Osteocyte (in vitro differentiated cells): ENCODE results near the gene EMILIN2. TPM values are rescaled to one million over a fixed set of nuclear protein-coding genes. Genes with fewer than 3 reads are reported as not detected.
A peak's percentile ranks its signal among the peaks of the same experiment; 100 is the strongest.
"Not testable (repeated sequence)": the region's sequence is repeated elsewhere in the genome, so short reads cannot be mapped to it uniquely, and the experiment has no call there.

Experiments used
- DNase-seq: peaks from one replicate; pipeline ENCODE4 v3.0.0; 2021; ENCODE audit warnings: mixed read lengths; ENCODE audit not compliant: unreplicated experiment; ENCODE audit errors: extremely low spot score
- H3K27ac Mint-ChIP-seq: one replicate; pipeline ENCODE4 v1.8.0; 2021; ENCODE audit warnings: mild to moderate bottlenecking, mixed read lengths; ENCODE audit not compliant: unreplicated experiment
- H3K27me3 Mint-ChIP-seq: one replicate; pipeline ENCODE4 v1.8.0; 2021; ENCODE audit warnings: mixed read lengths; ENCODE audit not compliant: unreplicated experiment
- H3K36me3 Mint-ChIP-seq: one replicate; pipeline ENCODE4 v1.8.0; 2021; ENCODE audit warnings: mixed read lengths; ENCODE audit not compliant: unreplicated experiment
- H3K4me1 Mint-ChIP-seq: one replicate; pipeline ENCODE4 v1.8.0; 2021; ENCODE audit warnings: mixed read lengths; ENCODE audit not compliant: unreplicated experiment
- H3K4me3 Mint-ChIP-seq: one replicate; pipeline ENCODE4 v1.8.0; 2021; ENCODE audit warnings: mild to moderate bottlenecking, moderate library complexity, mixed read lengths; ENCODE audit not compliant: unreplicated experiment
- H3K9me3 Mint-ChIP-seq: one replicate; pipeline ENCODE4 v1.8.0; 2021; ENCODE audit warnings: mixed read lengths; ENCODE audit not compliant: unreplicated experiment
- total RNA-seq: library from RNA; stranded (reverse); gene quantifications from 2 replicates; pipeline ENCODE4 v1.2.1, GENCODE V29; 2021
- TF ChIP-seq, protein P1 (sequence below): fragments of 200-600 bp; sonication (generic); IDR thresholded peaks from 2 replicates; pipeline ENCODE4 v1.5.0; 2021; ENCODE audit warnings: antibody characterized with exemption, mild to moderate bottlenecking, moderate library complexity

EMILIN2 gene
- total RNA-seq, 1 donor from 2014 or later, result 2.2 TPM

DNA sequence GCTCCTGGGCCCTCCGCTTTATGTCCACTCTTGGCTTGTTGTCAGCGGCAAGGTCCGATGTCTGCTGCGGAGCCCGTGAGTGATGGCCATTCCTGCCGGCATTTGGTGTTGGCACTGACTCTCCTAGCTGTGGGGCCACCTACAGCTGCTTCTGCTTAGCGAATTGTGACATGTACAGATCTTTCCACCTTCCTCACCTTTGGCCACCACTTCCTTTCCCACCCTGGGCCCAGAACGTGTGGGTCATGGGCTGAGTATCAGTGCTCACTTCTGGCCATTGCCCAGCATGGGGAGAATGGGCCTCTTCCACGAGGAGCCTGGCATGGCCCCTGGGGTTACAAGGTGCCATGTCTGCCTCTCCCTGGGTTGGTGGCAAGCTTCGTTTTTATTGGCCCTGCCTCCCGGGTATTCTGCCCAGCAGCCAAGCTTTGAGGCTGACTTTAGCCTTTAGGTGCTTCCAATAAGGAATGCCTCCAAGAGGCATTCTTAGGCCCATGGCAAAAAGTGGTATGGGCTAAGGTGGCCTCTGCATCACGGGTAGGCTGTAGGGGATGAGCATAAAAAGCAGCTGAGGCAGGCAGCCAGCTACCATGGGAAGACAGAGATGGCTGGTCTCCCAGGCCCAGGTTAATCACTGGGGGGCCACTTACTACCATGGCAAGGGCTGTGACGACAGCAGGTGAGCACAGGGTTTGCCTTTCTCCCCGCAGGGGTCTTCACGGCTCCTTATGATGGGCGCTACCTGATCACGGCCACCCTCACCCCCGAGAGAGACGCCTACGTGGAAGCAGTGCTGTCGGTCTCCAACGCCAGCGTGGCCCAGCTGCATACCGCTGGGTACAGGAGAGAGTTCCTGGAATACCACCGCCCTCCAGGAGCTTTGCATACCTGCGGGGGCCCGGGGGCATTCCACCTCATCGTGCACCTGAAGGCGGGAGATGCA lies 65.8 kb downstream of the EMILIN2 start:
- H3K9me3 Mint-ChIP-seq, result no peaks in the 10 kb centered on the region
- no peaks in the 10 kb centered on the region for H3K27me3 Mint-ChIP-seq
- peaks cover 16% of the 10 kb centered on the region for H3K36me3 Mint-ChIP-seq
- H3K27ac Mint-ChIP-seq, result no peak overlapping the region
- no peak overlapping the region for H3K4me3 Mint-ChIP-seq
- TF ChIP-seq, protein P1, sequence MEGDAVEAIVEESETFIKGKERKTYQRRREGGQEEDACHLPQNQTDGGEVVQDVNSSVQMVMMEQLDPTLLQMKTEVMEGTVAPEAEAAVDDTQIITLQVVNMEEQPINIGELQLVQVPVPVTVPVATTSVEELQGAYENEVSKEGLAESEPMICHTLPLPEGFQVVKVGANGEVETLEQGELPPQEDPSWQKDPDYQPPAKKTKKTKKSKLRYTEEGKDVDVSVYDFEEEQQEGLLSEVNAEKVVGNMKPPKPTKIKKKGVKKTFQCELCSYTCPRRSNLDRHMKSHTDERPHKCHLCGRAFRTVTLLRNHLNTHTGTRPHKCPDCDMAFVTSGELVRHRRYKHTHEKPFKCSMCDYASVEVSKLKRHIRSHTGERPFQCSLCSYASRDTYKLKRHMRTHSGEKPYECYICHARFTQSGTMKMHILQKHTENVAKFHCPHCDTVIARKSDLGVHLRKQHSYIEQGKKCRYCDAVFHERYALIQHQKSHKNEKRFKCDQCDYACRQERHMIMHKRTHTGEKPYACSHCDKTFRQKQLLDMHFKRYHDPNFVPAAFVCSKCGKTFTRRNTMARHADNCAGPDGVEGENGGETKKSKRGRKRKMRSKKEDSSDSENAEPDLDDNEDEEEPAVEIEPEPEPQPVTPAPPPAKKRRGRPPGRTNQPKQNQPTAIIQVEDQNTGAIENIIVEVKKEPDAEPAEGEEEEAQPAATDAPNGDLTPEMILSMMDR, result no peak
- H3K4me1 Mint-ChIP-seq, result peaks cover 4% of the 10 kb centered on the region
- DNase-seq, result peak; percentile 81

DNA sequence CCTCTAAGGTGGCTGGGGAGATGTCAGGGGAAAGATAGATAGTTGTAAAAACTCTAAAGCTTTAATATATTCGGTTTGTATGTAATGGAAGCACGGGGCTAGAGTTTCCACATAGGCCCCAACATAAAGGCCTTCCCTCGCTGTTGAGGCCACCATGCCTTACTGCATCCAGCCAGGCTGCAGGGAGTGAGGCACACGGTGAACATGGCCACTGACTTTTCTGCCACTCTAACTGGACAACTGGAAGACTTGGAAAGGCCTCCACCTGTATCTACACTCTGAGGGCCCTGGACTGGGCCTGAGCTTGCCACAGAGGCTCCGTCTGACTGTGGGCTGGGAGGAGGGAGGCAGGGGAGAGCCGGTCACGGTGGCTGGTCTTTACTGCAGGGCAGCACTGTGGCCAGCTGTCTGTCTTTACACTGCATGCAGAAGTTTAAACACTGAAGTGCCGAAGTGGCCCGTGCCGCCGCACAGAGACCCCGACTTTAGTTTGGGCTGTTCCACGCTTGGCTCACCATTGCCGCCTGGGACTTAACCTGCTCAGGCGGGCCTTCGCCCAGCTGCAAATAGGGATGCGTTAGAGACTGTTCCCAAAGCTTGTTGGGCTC lies 66.7 kb downstream of the EMILIN2 start:
- Mint-ChIP-seq H3K36me3 (peaks cover 16% of the 10 kb centered on the region), H3K4me3 (no peak overlapping the region), H3K9me3 (no peaks in the 10 kb centered on the region), H3K27me3 (no peaks in the 10 kb centered on the region), H3K4me1 (peaks cover 4% of the 10 kb centered on the region), H3K27ac (no peak overlapping the region)
- peak; percentile 69 for DNase-seq
- TF ChIP-seq, protein P1, result no peak

DNA sequence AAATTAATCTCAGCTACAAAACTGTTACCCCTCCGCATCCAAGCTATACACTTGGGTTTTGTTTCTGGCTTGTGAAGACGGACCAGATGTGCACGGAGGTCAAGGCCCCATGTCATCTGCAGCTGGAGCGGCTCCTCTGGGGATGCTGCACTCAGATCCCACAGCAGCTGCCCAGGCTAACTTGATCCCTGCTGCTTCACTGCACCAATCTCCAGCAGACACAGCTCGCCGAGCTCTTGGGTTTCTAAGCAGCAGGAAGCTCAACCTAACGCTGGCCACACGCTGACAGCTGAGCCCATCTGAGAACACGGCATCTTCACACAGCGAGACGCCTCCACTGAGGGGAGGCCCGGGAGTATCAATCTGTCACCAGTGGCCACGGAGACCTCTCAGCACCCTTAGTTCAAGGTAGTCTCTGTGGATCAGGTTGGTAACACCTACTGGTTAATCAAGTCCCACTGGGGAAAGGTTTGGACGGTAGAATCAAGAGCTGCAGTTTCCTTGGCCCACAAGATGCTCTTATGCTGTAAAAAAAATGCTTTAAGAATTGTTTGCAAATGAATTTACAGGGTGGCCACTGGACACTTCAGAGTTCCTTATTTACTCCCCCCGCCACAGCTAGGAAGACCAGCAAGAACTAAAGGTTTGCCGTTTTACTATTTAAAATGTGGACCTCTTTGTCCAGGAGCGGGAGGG lies 67.5 kb downstream of the EMILIN2 start:
- Mint-ChIP-seq H3K27me3 (no peaks in the 10 kb centered on the region), H3K4me3 (no peak overlapping the region), H3K9me3 (no peaks in the 10 kb centered on the region), H3K27ac (peak overlapping the region; percentile 4), H3K36me3 (peaks cover 19% of the 10 kb centered on the region), H3K4me1 (peaks cover 4% of the 10 kb centered on the region)
- TF ChIP-seq, protein P1, result no peak
- peak; percentile 32 for DNase-seq

DNA sequence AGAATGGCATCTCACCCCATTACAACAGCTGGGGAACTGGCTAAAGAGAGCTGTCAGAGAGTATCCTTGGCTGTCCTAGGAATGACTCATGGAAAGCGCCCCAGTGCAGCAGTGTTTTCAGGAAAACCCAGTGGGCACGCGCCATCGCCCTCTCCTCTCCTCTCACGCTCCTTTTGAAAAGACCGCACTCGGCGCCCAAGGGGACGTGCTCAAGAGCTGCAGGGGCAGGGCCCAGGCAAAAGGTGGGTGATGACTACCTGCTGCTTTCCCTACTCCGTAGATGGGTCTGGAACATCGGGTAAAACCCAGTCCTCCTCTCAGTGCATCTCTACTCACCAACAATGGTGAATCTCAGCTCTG lies 68.1 kb downstream of the EMILIN2 start:
- TF ChIP-seq, protein P1, result no peak

DNA sequence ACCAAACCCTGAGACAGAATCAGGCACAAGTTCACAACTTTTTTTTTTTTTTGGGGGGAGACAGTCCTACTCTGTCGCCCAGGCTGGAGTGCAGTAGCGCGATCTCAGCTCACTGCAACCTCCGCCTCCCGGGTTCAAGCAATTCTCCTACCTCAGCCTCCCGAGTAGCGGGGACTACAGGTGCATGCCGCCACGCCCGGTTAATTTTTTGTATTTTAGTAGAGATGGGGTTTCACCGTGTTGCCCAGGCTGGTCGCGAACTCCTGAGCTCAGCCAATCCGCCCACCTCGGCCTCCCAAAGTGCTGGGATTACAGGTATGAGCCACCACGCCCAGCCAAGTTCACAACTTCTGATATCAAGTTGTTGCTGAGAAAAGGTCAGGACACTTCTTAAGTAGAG lies 68.7 kb downstream of the EMILIN2 start:
- H3K27me3 Mint-ChIP-seq, H3K27ac Mint-ChIP-seq, H3K4me3 Mint-ChIP-seq, H3K4me1 Mint-ChIP-seq, H3K9me3 Mint-ChIP-seq: not testable (repeated sequence)
- H3K36me3 Mint-ChIP-seq, result peaks cover 29% of the 10 kb centered on the region
- DNase-seq, result peak; percentile 40

More for the DNA sequence above, 68.1 kb downstream of the EMILIN2 start:
- Mint-ChIP-seq H3K36me3 (peaks cover 24% of the 10 kb centered on the region), H3K27me3 (no peaks in the 10 kb centered on the region), H3K27ac (no peak overlapping the region), H3K4me1 (peaks cover 4% of the 10 kb centered on the region), H3K4me3 (no peak overlapping the region), H3K9me3 (no peaks in the 10 kb centered on the region)
- peak; percentile 78 for DNase-seq
